ENCODE data around the gene FTO.

GRCh38 chr16:53785916-53786315 lies 82.0 kb downstream of the FTO start:
- no peak for TF ChIP-seq CTCF (IDR thresholded peaks at IDR 0.05)
- TF ChIP-seq POLR2A (IDR thresholded peaks at IDR 0.05) = no peak
- no peak for TF ChIP-seq POLR2AphosphoS5 (IDR thresholded peaks at IDR 0.05; ENCODE audit: insufficient read depth in 1 of 2, low read depth in 1 of 2)
